Gastrocnemius medialis (tissue), 4 donors: Measurements from ENCODE around the gene TNIK. TPM values are rescaled to one million over a fixed set of nuclear protein-coding genes. Genes with fewer than 3 reads are reported as not detected.

Source experiments
- ATAC-seq, 2 donors: fragments of 150-250 bp; one replicate each; pipeline ENCODE4 v1.9.1; 2016
- DNase-seq, 2 donors: peaks; one replicate each; pipeline ENCODE4 v3.0.0-alpha.2; 2019
- H3K27ac ChIP-seq, 4 donors: fragments of 200-600 bp; sonication (generic); 1 replicate in 1 of 4; 2 replicates in 3 of 4; pipeline ENCODE4 v1.5.1; 2016 to 2018; ENCODE audit warnings: mild to moderate bottlenecking in 2 of 4, moderate library complexity in 1 of 4
- H3K27me3 ChIP-seq, 3 donors: fragments of 200-600 bp; sonication (generic) in 2 of 3; 1 replicate in 1 of 3; 2 replicates in 2 of 3; pipeline versions ENCODE4 v1.5.1 to v1.6.0; 2016 to 2019; ENCODE audit warnings: mild to moderate bottlenecking in 1 of 3, moderate library complexity in 1 of 3
- H3K36me3 ChIP-seq, 2 donors: fragments of 200-600 bp; sonication (generic) in 1 of 2; one replicate each; pipeline ENCODE4 v1.5.1; 2017 to 2018
- H3K4me1 ChIP-seq, 2 donors: fragments of 200-600 bp; sonication (generic) in 1 of 2; one replicate each; pipeline ENCODE4 v1.5.1; 2016 to 2017; ENCODE audit warnings: mild to moderate bottlenecking in 2 of 2
- H3K4me3 ChIP-seq, 4 donors: fragments of 200-600 bp; sonication (generic) in 3 of 4; 1 replicate in 1 of 4; 2 replicates in 3 of 4; pipeline ENCODE4 v1.5.1; 2016 to 2019; ENCODE audit warnings: mild to moderate bottlenecking in 2 of 4
- H3K9me3 ChIP-seq, 3 donors: fragments of 200-600 bp; sonication (generic) in 2 of 3; 1 replicate in 1 of 3; 2 replicates in 2 of 3; pipeline ENCODE4 v1.5.1; 2016 to 2019
- CTCF ChIP-seq, 5 experiments: fragments of 450-650 bp in 3 of 5; fragments of 200-600 bp in 2 of 5; sonication (generic) in 2 of 5; IDR thresholded peaks in 4 of 5; conservative IDR thresholded peaks in 1 of 5; 1 replicate in 4 of 5; 2 replicates in 1 of 5; pipeline ENCODE4 v1.5.1; 2016 to 2019; ENCODE audit warnings: antibody characterized with exemption in 5 of 5, mild to moderate bottlenecking in 3 of 5, moderate library complexity in 3 of 5
- POLR2A ChIP-seq, 2 donors: fragments of 450-650 bp; IDR thresholded peaks; one replicate each; pipeline ENCODE4 v1.6.1; 2017; ENCODE audit warnings: antibody characterized with exemption in 2 of 2, mild to moderate bottlenecking in 2 of 2, moderate library complexity in 2 of 2
- in situ Hi-C, 4 donors: fragments of 200-750 bp; cut with MboI; loops; one replicate each; pipeline versions ENCODE4 v1.15.0 to v1.8.0; 2017; ENCODE audit warnings: low sequenced_read_pairs in 4 of 4
- intact Hi-C: fragments of 100-400 bp; cut with DNase I; formaldehyde crosslinking; loops from one replicate; pipeline ENCODE4 v1.15.1; 2023; ENCODE audit warnings: low total_unique reads
- total RNA-seq, 4 donors: library from RNA; depleted of rRNA; stranded (reverse); fragments of >200 nt; gene quantifications; one replicate each; pipeline versions ENCODE4 v1.1.0 to v1.2.3, GENCODE V29; 2016

TNIK gene
- total RNA-seq, 4 donors from 2014 or later = 5.2 to 19.7 (median 10.6) TPM

DNA sequence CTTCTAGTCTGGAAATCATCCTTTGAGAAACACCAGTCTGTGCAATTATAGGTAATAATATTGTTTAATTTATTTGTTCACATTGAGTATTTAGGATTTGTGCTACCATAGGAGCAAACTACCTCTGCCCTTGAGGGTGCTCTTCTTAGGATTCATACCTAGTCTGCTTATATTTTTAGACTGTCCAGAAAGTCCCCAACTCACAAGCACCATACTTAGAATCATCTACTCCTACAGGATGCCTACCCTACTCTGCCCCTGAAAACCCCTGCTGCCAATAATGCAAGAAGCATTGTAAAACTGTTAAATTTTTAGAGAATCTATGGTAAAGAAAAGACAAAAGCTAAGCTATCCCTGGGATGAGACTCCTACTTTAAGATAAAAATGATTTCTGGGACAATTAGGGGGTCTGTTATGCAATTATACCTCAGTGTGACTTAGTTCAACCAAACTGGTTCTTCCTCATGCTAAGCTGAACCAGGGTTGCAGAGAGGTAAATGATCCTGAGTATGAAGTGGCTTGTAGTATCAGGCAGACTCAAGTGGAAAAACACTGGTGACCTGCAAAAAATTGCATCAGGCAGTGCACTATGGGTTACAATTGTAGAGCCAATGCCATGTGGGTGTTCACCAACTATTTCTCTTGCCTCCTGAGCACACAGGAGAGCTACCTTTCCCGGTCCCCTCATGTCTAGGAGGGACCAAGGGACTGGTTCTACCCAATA lies 133.3 kb downstream of the TNIK start:
- H3K27ac ChIP-seq = peak overlapping the region in 3 of 4 donors; percentile 27 to 91 (median 89)
- in situ Hi-C loops = no loop called here
- ATAC-seq (peak; percentile 7 to 8), DNase-seq (no peak)
- no peaks in the 10 kb centered on the region for H3K27me3 ChIP-seq
- intact Hi-C loops = no loop called here
- TF ChIP-seq CTCF (IDR thresholded peaks at IDR 0.05 in 4 of 5, conservative IDR thresholded peaks at IDR 0.05 in 1 of 5) (no peak), POLR2A (IDR thresholded peaks at IDR 0.05) (no peak)
- peaks cover 72 to 79% of the 10 kb centered on the region in 2 donors for H3K4me1 ChIP-seq
- H3K36me3 ChIP-seq = no peaks in the 10 kb centered on the region
- H3K9me3 ChIP-seq = no peaks in the 10 kb centered on the region
- no peak overlapping the region for H3K4me3 ChIP-seq

- in situ Hi-C loops (no loop called here), intact Hi-C loops (loop anchor here (2.0 to 5.0 kb wide), 2 partner anchors 37 to 127 kb away; no protein-coding TSS in a partner anchor)
- peak; percentile 36 to 57 for DNase-seq
- ATAC-seq = peak; percentile 72 to 82
- Histone ChIP-seq H3K27ac (peak overlapping the region; percentile 85 to 91 (median 87)), H3K4me1 (peaks cover 73 to 76% of the 10 kb centered on the region in 2 donors), H3K4me3 (peak overlapping the region; percentile 22 to 37 (median 33)), H3K9me3 (no peaks in the 10 kb centered on the region), H3K36me3 (no peaks in the 10 kb centered on the region), H3K27me3 (no peaks in the 10 kb centered on the region)
- TF ChIP-seq CTCF (IDR thresholded peaks at IDR 0.05 in 4 of 5, conservative IDR thresholded peaks at IDR 0.05 in 1 of 5) (no peak), POLR2A (IDR thresholded peaks at IDR 0.05) (no peak)
Observed at GRCh38 chr3:171323938-171324536, 136.2 kb downstream of the TNIK start.

GRCh38 chr3:171321559-171322360 lies 138.4 kb downstream of the TNIK start:
- H3K27ac ChIP-seq = peak overlapping the region; percentile 77 to 91 (median 87)
- peaks cover 72 to 73% of the 10 kb centered on the region in 2 donors for H3K4me1 ChIP-seq
- TF ChIP-seq CTCF (IDR thresholded peaks at IDR 0.05 in 4 of 5, conservative IDR thresholded peaks at IDR 0.05 in 1 of 5) = no peak
- TF ChIP-seq POLR2A (IDR thresholded peaks at IDR 0.05) = no peak
- intact Hi-C loops (loop anchor here (1.0 to 5.0 kb wide), 2 partner anchors 63 to 124 kb away; no protein-coding TSS in a partner anchor), in situ Hi-C loops (no loop called here)
- H3K27me3 ChIP-seq = no peaks in the 10 kb centered on the region
- ATAC-seq (no peak), DNase-seq (no peak)
- no peaks in the 10 kb centered on the region for H3K9me3 ChIP-seq
- H3K36me3 ChIP-seq = no peaks in the 10 kb centered on the region
- H3K4me3 ChIP-seq = no peak overlapping the region

GRCh38 chr3:171320750-171321558 lies 139.3 kb downstream of the TNIK start:
- TF ChIP-seq CTCF (IDR thresholded peaks at IDR 0.05 in 4 of 5, conservative IDR thresholded peaks at IDR 0.05 in 1 of 5) = no peak
- TF ChIP-seq POLR2A (IDR thresholded peaks at IDR 0.05) = no peak
- Histone ChIP-seq H3K36me3 (no peaks in the 10 kb centered on the region), H3K9me3 (no peaks in the 10 kb centered on the region), H3K27ac (peak overlapping the region; percentile 77 to 91 (median 87)), H3K27me3 (no peaks in the 10 kb centered on the region), H3K4me1 (peaks cover 69 to 71% of the 10 kb centered on the region in 2 donors), H3K4me3 (no peak overlapping the region)
- in situ Hi-C loops (no loop called here), intact Hi-C loops (loop anchor here (1.0 to 5.0 kb wide), 2 partner anchors 63 to 124 kb away; no protein-coding TSS in a partner anchor)
- peak; percentile 93 to 94 for ATAC-seq
- DNase-seq = peak; percentile 70 to 83
